AG09319 (cell line): Measurements from ENCODE around the gene SLC38A2.

Experiments
- DNase-seq: peaks from one replicate; pipeline ENCODE4 v3.0.0-alpha.2; 2010; ENCODE audit warnings: low read depth; ENCODE audit errors: extremely low read depth
- CTCF ChIP-seq: IDR thresholded peaks from 2 replicates; pipeline ENCODE4 v1.5.1; 2011; ENCODE audit warnings: low read depth, mild to moderate bottlenecking, inconsistent platforms, low read length, moderate library complexity

SLC38A2 gene

GRCh38 chr12:46395388-46395787 lies 22.8 kb upstream of the SLC38A2 start:
- DNase-seq = no peak

GRCh38 chr12:46391630-46392029 lies 19.1 kb upstream of the SLC38A2 start:
- TF ChIP-seq CTCF = no peak
- DNase-seq = no peak

More at GRCh38 chr12:46395388-46395787, 22.8 kb upstream of the SLC38A2 start:
- TF ChIP-seq CTCF = no peak

- no peak for DNase-seq
- no peak for TF ChIP-seq CTCF
Measured at GRCh38 chr12:46390881-46391280, 18.3 kb upstream of the SLC38A2 start.

GRCh38 chr12:46390304-46390703 lies 17.7 kb upstream of the SLC38A2 start:
- TF ChIP-seq CTCF = no peak
- DNase-seq = no peak

GRCh38 chr12:46389031-46389616 lies 16.6 kb upstream of the SLC38A2 start:
- TF ChIP-seq CTCF = no peak

GRCh38 chr12:46388427-46389021 lies 16.0 kb upstream of the SLC38A2 start:
- no peak for TF ChIP-seq CTCF
- DNase-seq = no peak

More at GRCh38 chr12:46389031-46389616, 16.6 kb upstream of the SLC38A2 start:
- peak; percentile 84 for DNase-seq

GRCh38 chr12:46387670-46388069 lies 15.1 kb upstream of the SLC38A2 start:
- no peak for TF ChIP-seq CTCF
- DNase-seq = no peak
